ENCODE measurements around the gene TMEM17. TPM values are rescaled to one million over a fixed set of nuclear protein-coding genes. Genes with fewer than 3 reads are reported as not detected.

Gene TMEM17
- total and polyA plus RNA-seq, 2 experiments from 2014 or later = 0.94 to 1.7 TPM

- Mint-ChIP-seq H3K36me3 (ENCODE audit: low read depth) (no peaks in the 10 kb centered on the region), H3K27ac (no peak overlapping the region), H3K27me3 (ENCODE audit: insufficient read depth, low read depth, poor library complexity) (peaks cover 12% of the 10 kb centered on the region), H3K9me3 (no peaks in the 10 kb centered on the region), H3K4me1 (peaks cover 15% of the 10 kb centered on the region), H3K4me3 (no peak overlapping the region; the same call in 2 of the 3 replicates)
- Histone ChIP-seq H3K4me2 (peak overlapping the region; percentile 98; the same call in 1 of the 2 replicates), H4K20me1 (replicated peaks; ENCODE audit: insufficient read depth) (no peaks in the 10 kb centered on the region), H3K27me3 (ENCODE audit: insufficient read depth) (peaks cover 9% of the 10 kb centered on the region; the same call in 1 of the 2 replicates), H3K36me3 (ENCODE audit: insufficient read depth) (no peaks in the 10 kb centered on the region), H3K4me3 (peak overlapping the region; percentile 78), H3K79me2 (replicated peaks; ENCODE audit: insufficient read depth) (no peaks in the 10 kb centered on the region), H3K27ac (ENCODE audit: low read depth) (no peak overlapping the region), H3K4me1 (ENCODE audit: insufficient read depth) (peaks cover 16% of the 10 kb centered on the region), H2AFZ (peak overlapping the region; percentile 98), H3K9me2 (ENCODE audit: insufficient read depth) (no peaks in the 10 kb centered on the region), H3F3A (replicated peaks; ENCODE audit: low read depth) (no peaks in the 10 kb centered on the region)
- DNase-seq (ENCODE audit: low spot score) (no peak), ATAC-seq (no peak)
- no peak for TF ChIP-seq STAT1 (IDR thresholded peaks at IDR 0.05; ENCODE audit: unreplicated experiment)
- TF ChIP-seq CREB1 (CRISPR knock-in tag; IDR thresholded peaks at IDR 0.05; ENCODE audit: low read depth) = no peak
- TF ChIP-seq EZH2 (IDR thresholded peaks at IDR 0.05; ENCODE audit: low read depth, unreplicated experiment) = no peak
- no peak for TF ChIP-seq JUNB (IDR thresholded peaks at IDR 0.05; ENCODE audit: unreplicated experiment)
- no peak for TF ChIP-seq ZNF114 (CRISPR knock-in tag; IDR thresholded peaks at IDR 0.05)
- no peak for TF ChIP-seq NANOG (IDR thresholded peaks at IDR 0.05; ENCODE audit: borderline replicate concordance)
- TF ChIP-seq POLR2AphosphoS5 (IDR thresholded peaks at IDR 0.05; ENCODE audit: low read depth) = no peak
- no peak for TF ChIP-seq ZNF462 (CRISPR knock-in tag; IDR thresholded peaks at IDR 0.05)
- TF ChIP-seq CTCF (conservative IDR thresholded peaks at IDR 0.05; ENCODE audit: low read depth in 2 of 2) = no peak
- no peak for TF ChIP-seq EZH2phosphoT487 (IDR thresholded peaks at IDR 0.05; ENCODE audit: unreplicated experiment)
- TF ChIP-seq ETS1 (IDR thresholded peaks at IDR 0.05) = no peak
- no peak for TF ChIP-seq ZNF331 (CRISPR knock-in tag; IDR thresholded peaks at IDR 0.05; ENCODE audit: low read depth)
- no peak for TF ChIP-seq REST (IDR thresholded peaks at IDR 0.05; ENCODE audit: unreplicated experiment)
These were observed 49.9 kb downstream of the TMEM17 start for GRCh38 chr2:62455957-62456692.
